Epithelial cell of proximal tubule (primary cell): Measurements from ENCODE around the gene FXR2. TPM values are rescaled to one million over a fixed set of nuclear protein-coding genes. Genes with fewer than 3 reads are reported as not detected.

Source experiments
- DNase-seq: peaks from one replicate; pipeline ENCODE4 v3.0.0-alpha.2; 2011; ENCODE audit warnings: low read depth
- H3K4me3 ChIP-seq: 2 replicates; pipeline ENCODE4 v1.5.1; 2011; ENCODE audit warnings: low read depth, mild to moderate bottlenecking, low read length
- CTCF ChIP-seq: conservative IDR thresholded peaks from 2 replicates; pipeline ENCODE4 v1.5.1; 2012; ENCODE audit warnings: low read depth, mild to moderate bottlenecking, low read length
- total RNA-seq: library from RNA; depleted of rRNA; stranded (reverse); fragments of >200 nt; gene quantifications from 2 replicates; pipeline ENCODE4 v1.2.3, GENCODE V29; 2015

Gene FXR2
- total RNA-seq, 1 donor from 2014 or later, result 49.9 TPM

GRCh38 chr17:7555320-7555948, 59.3 kb downstream of the FXR2 start:
- TF ChIP-seq CTCF, result peak; percentile 35
- no peak for DNase-seq
- no peak overlapping the region for H3K4me3 ChIP-seq

- no peak overlapping the region for H3K4me3 ChIP-seq
- no peak for DNase-seq
- TF ChIP-seq CTCF, result no peak
Measured at GRCh38 chr17:7553356-7553755, 61.3 kb downstream of the FXR2 start.

- no peak for DNase-seq
- no peak overlapping the region for H3K4me3 ChIP-seq
- TF ChIP-seq CTCF, result no peak
Measured at GRCh38 chr17:7552621-7553051, 62.1 kb downstream of the FXR2 start.

- TF ChIP-seq CTCF, result no peak
- no peak for DNase-seq
Measured at GRCh38 chr17:7551396-7551795, 63.3 kb downstream of the FXR2 start.

GRCh38 chr17:7550344-7550743, 64.4 kb downstream of the FXR2 start:
- H3K4me3 ChIP-seq, result no peak overlapping the region
- TF ChIP-seq CTCF, result no peak
- DNase-seq, result no peak

More at GRCh38 chr17:7551396-7551795, 63.3 kb downstream of the FXR2 start:
- no peak overlapping the region for H3K4me3 ChIP-seq

GRCh38 chr17:7549401-7550055, 65.2 kb downstream of the FXR2 start:
- TF ChIP-seq CTCF, result no peak
- DNase-seq, result no peak
- H3K4me3 ChIP-seq, result peak overlapping the region; percentile 78
